ENCODE measurements around the gene NPLOC4.

DNA sequence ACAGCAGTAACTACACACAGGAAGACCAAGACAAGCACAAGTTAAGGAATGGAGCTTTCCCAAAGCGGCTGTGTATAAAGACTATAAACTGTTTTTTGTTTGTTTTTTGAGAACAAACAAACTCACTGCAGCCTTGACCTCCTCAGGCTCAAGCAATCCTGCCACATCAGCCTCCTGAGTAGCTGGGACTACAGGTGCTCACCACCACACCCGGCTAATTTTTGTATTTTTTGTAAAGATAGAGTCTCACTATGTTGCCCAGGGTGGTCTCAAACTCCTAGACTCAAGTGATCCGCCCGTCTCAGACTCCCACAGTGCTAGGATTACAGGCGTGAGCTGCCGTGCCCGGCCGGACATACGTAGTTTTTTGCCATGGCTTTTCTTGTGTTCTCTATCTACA, 23.5 kb upstream of the NPLOC4 start:
- TF ChIP-seq POLR2A (IDR thresholded peaks at IDR 0.05) (no peak), CTCF (IDR thresholded peaks at IDR 0.05) (no peak)
